NCI-H1436 (cell line): ENCODE measurements around the gene ART3.

ENCODE experiments used
- DNase-seq: peaks from one replicate; lab custom pipeline; 2025; lab: John Stamatoyannopoulos, UW

Gene ART3

DNA sequence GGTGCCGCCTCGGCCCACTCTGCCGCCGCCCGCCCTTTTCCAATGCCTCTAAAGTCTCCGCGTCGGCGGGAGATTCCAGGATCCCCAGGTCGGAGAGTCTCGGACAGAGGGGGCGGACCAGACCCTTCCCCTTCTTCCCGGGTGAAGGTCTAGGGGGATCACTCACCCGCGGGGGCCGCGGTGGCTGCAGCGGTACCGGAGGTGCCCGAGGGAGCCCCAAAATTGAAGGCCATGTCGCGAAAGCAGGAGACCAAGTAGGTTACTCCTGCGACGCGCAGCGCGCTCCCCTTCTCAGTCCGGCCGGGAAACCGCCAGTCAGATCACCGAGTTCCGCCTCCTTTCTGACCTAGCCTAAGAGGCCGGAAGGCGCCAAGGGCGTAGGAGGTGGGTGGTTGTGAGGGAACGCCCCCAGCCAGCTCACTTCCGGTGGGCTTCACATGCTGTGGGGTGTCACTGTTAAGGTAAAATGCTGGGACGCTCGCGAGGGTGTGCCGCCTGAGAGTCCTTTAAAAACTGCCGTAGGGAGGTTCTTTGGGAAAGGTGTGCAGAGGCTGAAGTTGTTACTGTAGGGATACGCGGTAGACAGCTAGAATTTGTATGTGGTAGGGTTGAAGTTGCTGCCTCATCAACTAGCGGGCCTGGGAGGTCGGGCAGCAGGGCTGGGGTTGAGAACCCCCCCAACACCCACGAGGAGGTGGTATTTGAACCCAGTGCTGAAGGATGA, 73.8 kb downstream of the ART3 start, which contains the start of gene NUP54:
Gene NUP54, minus strand, starts transcription at position 256 of the 724 bp plus-strand sequence. Its CDS starts 23 bp downstream, at position 233.
- DNase-seq, result peak; percentile 89

DNA sequence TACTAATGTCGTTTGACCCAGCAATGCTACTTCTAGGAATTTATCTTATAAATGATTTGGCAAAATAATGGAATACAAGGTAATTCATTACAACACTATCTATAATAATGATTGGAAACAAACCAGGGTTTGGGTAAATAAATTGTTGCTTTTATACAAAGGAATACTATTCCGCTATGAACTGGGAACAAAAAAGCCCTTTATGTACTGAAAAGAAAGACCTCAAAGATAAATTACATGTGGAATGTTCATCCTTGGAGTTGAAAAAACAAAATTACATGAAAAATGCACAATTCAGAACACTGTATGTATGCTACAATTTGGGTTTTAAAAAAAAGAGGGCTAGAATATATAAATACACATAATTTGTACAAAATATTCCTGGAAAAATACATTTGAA, 78.8 kb downstream of the ART3 start:
- no peak for DNase-seq

DNA sequence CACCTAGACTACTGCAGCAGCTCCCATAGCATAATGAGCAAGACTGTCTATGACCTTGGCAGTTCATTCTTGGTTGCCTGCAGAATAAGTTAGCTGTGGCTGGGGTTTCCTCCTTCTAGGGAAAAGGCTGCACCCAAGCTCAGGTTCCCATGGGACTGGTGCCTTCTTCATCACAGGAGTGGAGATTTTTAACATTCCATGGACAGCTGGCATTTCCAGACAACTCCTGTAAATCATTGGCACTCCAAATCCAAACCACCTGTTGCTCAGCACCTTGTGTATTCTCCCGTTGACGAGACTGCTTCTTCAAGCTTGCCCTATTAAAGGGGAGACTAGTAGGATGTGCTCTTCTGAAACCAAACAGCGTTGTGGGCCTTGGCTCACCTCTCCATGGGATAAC, 81.5 kb downstream of the ART3 start:
- no peak for DNase-seq

DNA sequence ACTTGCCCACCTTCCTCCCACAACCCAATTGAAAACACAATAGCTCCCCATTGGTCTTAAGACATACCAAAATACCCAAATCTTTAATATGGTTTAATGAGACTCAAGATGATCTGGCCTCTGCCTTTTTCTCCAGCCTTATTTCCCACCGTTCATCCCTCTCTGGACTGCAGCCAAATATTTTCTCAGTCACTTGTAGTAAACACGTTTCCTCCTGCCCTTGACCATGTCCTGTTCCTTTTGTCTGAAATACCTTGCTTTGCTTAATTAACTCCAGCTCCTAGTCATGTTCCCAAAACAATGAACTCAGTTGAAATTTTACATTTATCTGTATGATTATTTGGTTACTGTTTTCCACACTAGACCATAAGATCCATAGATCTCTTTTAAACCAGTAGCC, 82.1 kb downstream of the ART3 start:
- no peak for DNase-seq

DNA sequence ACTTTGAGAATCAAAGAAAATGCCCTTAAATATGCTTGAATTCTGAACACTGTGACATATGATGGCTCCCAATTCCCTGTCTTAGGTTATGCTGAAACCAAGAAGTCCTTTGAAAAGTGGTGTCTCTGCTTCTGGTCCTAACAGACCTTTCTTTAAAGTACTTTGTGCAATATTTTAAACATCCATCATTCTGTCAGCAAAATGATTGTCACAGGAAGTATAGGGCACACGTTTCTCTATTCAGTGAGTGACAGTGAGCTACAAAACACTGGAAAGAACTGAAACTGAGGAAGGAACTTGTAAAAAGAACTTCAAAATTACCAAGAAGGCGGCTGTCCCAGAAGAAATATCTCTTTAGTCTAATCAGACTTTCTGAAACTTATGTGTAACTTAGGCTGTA, 85.8 kb downstream of the ART3 start:
- no peak for DNase-seq
